ENCODE data around the gene UQCC2.

The UQCC2 gene

DNA sequence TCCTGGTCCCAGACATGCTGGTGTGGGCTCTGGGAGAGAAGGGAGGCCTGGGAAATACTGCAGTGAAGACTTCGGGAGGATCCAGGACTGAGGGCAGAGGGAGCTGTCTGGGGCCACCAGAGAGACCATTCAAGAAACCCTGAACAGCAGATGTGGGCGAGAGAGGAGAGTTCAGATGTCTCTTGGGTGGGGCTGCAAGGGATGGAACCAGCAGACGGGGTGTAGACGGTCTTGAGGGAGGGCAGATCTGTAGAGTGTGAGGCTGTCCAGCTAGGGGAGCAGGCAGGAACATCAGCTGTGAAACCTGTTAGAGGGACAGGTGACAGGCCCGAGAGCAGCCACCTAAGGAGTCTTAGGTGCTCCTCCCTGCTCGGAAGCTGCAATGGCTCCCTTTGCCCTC lies 51.5 kb downstream of the UQCC2 start:
- no peak for DNase-seq

DNA sequence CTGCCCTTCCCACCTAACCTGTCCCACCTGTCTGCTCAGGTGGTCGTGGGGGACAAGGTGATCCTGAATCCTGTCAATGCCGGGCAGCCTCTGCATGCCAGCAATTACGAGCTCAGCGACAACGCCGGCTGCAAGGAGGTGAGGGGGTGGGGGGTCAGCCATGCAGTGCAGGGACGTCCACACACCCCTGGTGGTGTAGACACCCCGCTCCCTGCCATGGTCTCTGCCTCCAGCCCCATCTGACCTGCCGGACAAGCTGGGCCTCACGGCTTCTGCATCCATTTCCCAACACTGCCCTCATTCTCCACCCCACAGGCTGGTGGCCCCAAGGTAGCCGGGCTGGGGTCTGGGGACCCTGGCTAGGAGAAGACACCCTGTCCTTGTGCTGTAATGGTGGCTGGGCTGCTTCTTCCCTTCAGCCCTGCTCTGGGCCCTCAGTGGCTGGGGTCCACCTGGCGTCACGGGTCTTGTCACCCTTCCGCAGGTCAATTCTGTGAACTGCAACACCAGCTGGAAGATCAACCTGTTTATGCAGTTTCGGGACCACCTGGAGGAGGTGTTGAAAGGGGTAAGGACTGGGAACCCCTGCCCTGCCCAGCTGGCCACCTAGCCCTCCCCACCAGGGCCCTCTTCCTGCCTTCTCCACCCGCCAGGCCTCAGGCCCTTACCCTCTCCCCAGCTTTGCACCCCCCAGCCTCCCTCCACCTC lies 52.4 kb downstream of the UQCC2 start:
- DNase-seq: no peak

GRCh38 chr6:33656844-33657243 lies 54.7 kb downstream of the UQCC2 start:
- DNase-seq: no peak

DNA sequence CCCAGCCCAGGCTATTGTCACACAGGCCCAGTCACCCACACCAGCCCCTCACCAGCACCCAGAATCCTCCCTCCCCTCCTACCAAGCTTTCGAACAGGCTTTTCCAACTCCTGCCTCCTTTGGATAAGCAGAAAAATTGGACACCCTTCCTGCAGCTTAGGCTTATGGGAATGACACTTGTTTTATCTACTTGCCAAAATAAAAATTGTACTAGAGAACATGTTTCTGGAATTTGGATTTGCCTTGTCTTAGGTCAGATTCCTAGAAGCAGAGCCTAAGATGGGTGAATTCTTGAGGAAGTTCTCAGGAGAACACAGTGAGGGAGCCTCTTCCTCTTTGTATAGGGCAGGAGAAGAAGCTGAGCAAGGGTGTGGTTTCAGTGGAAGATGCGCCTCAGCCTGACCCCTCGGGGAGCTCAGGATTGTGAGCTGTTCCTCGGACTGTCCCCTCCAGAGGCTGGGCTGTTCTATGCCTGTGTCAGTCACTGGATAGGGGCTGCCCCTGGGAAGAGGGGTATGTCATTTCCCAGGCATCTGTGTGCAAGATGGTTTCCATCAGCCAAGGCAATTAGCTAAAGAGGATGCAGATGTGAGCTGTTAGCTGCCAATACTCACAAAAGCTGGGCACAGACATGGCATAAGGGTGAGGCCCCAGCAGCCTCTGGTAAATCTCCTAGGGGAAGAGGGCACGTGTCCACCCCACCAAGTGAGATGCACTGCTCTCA lies 56.5 kb downstream of the UQCC2 start:
- no peak for DNase-seq

DNA sequence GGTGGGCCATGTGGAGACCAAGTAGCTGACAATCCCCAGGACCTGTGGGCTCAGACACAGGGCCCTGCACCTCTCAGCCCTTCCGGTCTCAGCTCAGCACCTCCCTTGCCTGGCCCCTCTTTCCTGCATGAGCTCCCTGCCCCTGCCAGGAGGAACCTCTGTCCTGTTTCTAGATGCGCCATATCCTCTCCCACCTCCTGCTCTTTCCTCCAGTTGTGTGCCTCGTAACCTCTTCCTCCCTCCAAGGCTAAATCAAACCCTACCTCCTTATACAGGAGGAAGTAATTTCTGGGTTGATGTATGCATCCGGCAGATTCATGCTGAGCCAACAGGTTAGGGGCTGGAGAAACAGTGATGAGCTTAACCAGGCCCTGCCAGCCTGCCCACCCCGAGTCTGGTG lies 59.5 kb downstream of the UQCC2 start:
- DNase-seq: no peak

DNA sequence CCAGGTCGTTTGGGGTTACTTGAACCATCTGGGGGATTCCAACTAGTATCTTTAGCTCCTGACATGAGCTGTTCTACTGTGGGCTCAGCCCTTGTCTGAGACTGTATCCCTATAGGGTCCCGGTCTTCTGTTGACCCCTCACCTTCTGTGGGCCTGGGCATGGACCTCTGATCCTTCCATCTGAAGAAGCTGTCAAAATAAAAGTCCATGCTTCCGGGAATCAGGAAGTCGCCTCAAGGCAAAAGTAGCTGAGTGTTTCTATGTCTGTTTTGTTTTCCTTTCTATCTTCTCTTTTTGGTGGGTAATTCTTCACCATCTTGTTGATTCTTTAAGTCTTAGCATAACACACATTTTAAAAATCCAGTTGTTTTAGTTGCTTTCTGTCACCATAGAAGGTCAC lies 60.1 kb downstream of the UQCC2 start:
- DNase-seq: no peak
